SK-N-SH (cell line): ENCODE results near the gene USP30. TPM values are rescaled to one million over a fixed set of nuclear protein-coding genes. Genes with fewer than 3 reads are reported as not detected.
A peak's percentile ranks its signal among the peaks of the same experiment; 100 is the strongest.

Source experiments
- CTCF ChIA-PET: fragments of 300-600, 350-600 bp; formaldehyde crosslinking; extraction: SDS; loops from one replicate; lab custom pipeline; 2021; lab: Yijun Ruan, JAX
- POLR2A ChIA-PET: fragments of 350-600 bp; sonication (Branson Sonifier 250); formaldehyde crosslinking; extraction: SDS; loops from one replicate; lab custom pipeline; 2020; ENCODE audit warnings: antibody characterized with exemption, inconsistent platforms; lab: Yijun Ruan, JAX
- DNase-seq: peaks from one replicate; pipeline ENCODE4 v3.0.0; 2012
- H2AFZ ChIP-seq: fragments of 200-600 bp; sonication (generic); 2 replicates; pipeline ENCODE4 v1.8.1; 2016; ENCODE audit warnings: antibody characterized with exemption, mild to moderate bottlenecking, low read depth
- H3F3A ChIP-seq: fragments of 200-600 bp; sonication (generic); replicated peaks from 2 replicates; pipeline ENCODE3; 2016; ENCODE audit warnings: antibody characterized with exemption, mild to moderate bottlenecking; ENCODE audit not compliant: insufficient read depth
- H3K27ac ChIP-seq, 2 experiments: fragments of 200-500 bp in 1 of 2; fragments of 200-600 bp in 1 of 2; sonication (Bioruptor generic) in 1 of 2; sonication (generic), shearing (Covaris generic) in 1 of 2; 2 replicates each; pipeline versions ENCODE4 v1.5.1 to v1.6.1; 2014 to 2016; ENCODE audit warnings: low read depth in 2 of 2, inconsistent platforms in 1 of 2, low read length in 1 of 2, mild to moderate bottlenecking in 1 of 2, mixed read lengths in 1 of 2
- H3K27me3 ChIP-seq: fragments of 200-600 bp; sonication (generic), shearing (Covaris generic); 2 replicates; pipeline ENCODE4 v1.6.1; 2016; ENCODE audit warnings: mixed run types; ENCODE audit not compliant: insufficient read depth
- H3K36me3 ChIP-seq, 2 experiments: fragments of 200-500 bp in 1 of 2; fragments of 200-600 bp in 1 of 2; sonication (Bioruptor generic) in 1 of 2; sonication (generic) in 1 of 2; replicated peaks in 1 of 2; 2 replicates each; pipeline versions ENCODE3 to v1.5.1; 2014 to 2016; ENCODE audit warnings: low read length in 1 of 2, mild to moderate bottlenecking in 1 of 2; ENCODE audit not compliant: insufficient read depth in 2 of 2, control insufficient read depth in 1 of 2
- H3K4me1 ChIP-seq, 2 experiments: fragments of 200-500 bp in 1 of 2; fragments of 200-600 bp in 1 of 2; sonication (Bioruptor generic) in 1 of 2; sonication (generic), shearing (Covaris generic) in 1 of 2; 2 replicates each; pipeline versions ENCODE4 v1.5.1 to v1.6.1; 2014 to 2016; ENCODE audit warnings: low read depth in 1 of 2, low read length in 1 of 2, mixed run types in 1 of 2; ENCODE audit not compliant: insufficient read depth in 2 of 2, control insufficient read depth in 1 of 2
- H3K4me2 ChIP-seq: fragments of 200-600 bp; sonication (generic), shearing (Covaris generic); 2 replicates; pipeline ENCODE4 v1.6.1; 2017; ENCODE audit warnings: mixed run types
- H3K4me3 ChIP-seq, 2 experiments: fragments of 200-500 bp in 1 of 2; fragments of 200-600 bp in 1 of 2; sonication (Bioruptor generic) in 1 of 2; sonication (generic), shearing (Covaris generic) in 1 of 2; 2 replicates each; pipeline versions ENCODE4 v1.5.1 to v1.8.1; 2014 to 2016; ENCODE audit warnings: low read depth in 2 of 2, inconsistent platforms in 1 of 2, low read length in 1 of 2, mild to moderate bottlenecking in 1 of 2, mixed read lengths in 1 of 2, moderate library complexity in 1 of 2
- H3K79me2 ChIP-seq: fragments of 200-600 bp; sonication (generic); 2 replicates; pipeline ENCODE4 v1.8.1; 2017; ENCODE audit warnings: mild to moderate bottlenecking; ENCODE audit not compliant: insufficient read depth
- H3K9ac ChIP-seq: fragments of 200-600 bp; sonication (generic); 2 replicates; pipeline ENCODE4 v1.6.1; 2017; ENCODE audit warnings: mixed run types
- H3K9me2 ChIP-seq: fragments of 200-600 bp; sonication (generic); 2 replicates; pipeline ENCODE4 v1.6.1; 2017; ENCODE audit warnings: mixed run types
- H3K9me3 ChIP-seq: fragments of 200-600 bp; sonication (generic); 2 replicates; pipeline ENCODE4 v1.6.1; 2017; ENCODE audit warnings: mixed run types, mild to moderate bottlenecking, moderate library complexity
- H4K20me1 ChIP-seq: fragments of 200-600 bp; sonication (generic); 2 replicates; pipeline ENCODE4 v1.6.1; 2017; ENCODE audit warnings: mild to moderate bottlenecking, mixed run types; ENCODE audit not compliant: insufficient read depth
- CHD2 ChIP-seq: fragments of 150-350 bp; IDR thresholded peaks from 2 replicates; pipeline ENCODE4 v1.6.1; 2018; ENCODE audit warnings: low read length; ENCODE audit not compliant: partially characterized antibody
- ELF1 ChIP-seq: IDR thresholded peaks from 2 replicates; pipeline ENCODE4 v1.4.0; 2012
- FOSL2 ChIP-seq: IDR thresholded peaks from 2 replicates; pipeline ENCODE4 v1.4.0; 2012; ENCODE audit warnings: low read depth, mild to moderate bottlenecking, moderate library complexity, borderline replicate concordance
- FOXJ3 ChIP-seq: sonication (generic); formaldehyde crosslinking; IDR thresholded peaks from 2 replicates; pipeline ENCODE4 v1.5.1; 2020; ENCODE audit warnings: mild to moderate bottlenecking, missing genetic modification reagents
- FOXM1 ChIP-seq: IDR thresholded peaks from 2 replicates; pipeline ENCODE4 v1.4.0; 2012; ENCODE audit warnings: low read depth, mild to moderate bottlenecking
- GABPA ChIP-seq: IDR thresholded peaks from 2 replicates; pipeline ENCODE4 v1.4.0; 2012; ENCODE audit warnings: low read depth, mild to moderate bottlenecking
- MEF2A ChIP-seq: IDR thresholded peaks from 2 replicates; pipeline ENCODE4 v1.4.0; 2012; ENCODE audit warnings: low read depth, borderline replicate concordance
- MXI1 ChIP-seq: IDR thresholded peaks from 2 replicates; pipeline ENCODE4 v1.6.1; 2012; ENCODE audit warnings: mild to moderate bottlenecking, low read depth, low read length, improper control_type of control experiment
- NFIC ChIP-seq: IDR thresholded peaks from 2 replicates; pipeline ENCODE4 v1.4.0; 2012; ENCODE audit warnings: borderline replicate concordance
- RCOR1 ChIP-seq: fragments of 150-350 bp; IDR thresholded peaks from 2 replicates; pipeline ENCODE4 v1.6.1; 2017; ENCODE audit warnings: antibody characterized with exemption, low read length
- RFX5 ChIP-seq: IDR thresholded peaks from 2 replicates; pipeline ENCODE4 v1.6.1; 2012; ENCODE audit warnings: mild to moderate bottlenecking, improper control_type of control experiment, low read length
- RXRA ChIP-seq: IDR thresholded peaks from 2 replicates; pipeline ENCODE4 v1.4.0; 2012; ENCODE audit warnings: low read depth, mild to moderate bottlenecking, borderline replicate concordance
- SMC3 ChIP-seq: IDR thresholded peaks from 2 replicates; pipeline ENCODE4 v1.6.1; 2012; ENCODE audit warnings: low read depth, low read length, improper control_type of control experiment
- TCF12 ChIP-seq: IDR thresholded peaks from 2 replicates; pipeline ENCODE4 v1.4.0; 2012
- YY1 ChIP-seq: IDR thresholded peaks from 2 replicates; pipeline ENCODE4 v1.4.0; 2012; ENCODE audit warnings: low read depth, mild to moderate bottlenecking
- WGBS: methylation state at CpG from one replicate; pipeline ENCODE4 v1.1.6; 2017; ENCODE audit warnings: low lambda C conversion rate; 5-methylcytosine and 5-hydroxymethylcytosine counted together
- polyA plus RNA-seq, 3 experiments: library from polyadenylated mRNA; depleted of rRNA; stranded (reverse); fragments of >200 nt; gene quantifications; 2 replicates each; pipeline ENCODE4 v1.2.3, GENCODE V29; 2012
- TF ChIP-seq, protein P1 (sequence below): IDR thresholded peaks from 2 replicates; pipeline ENCODE4 v1.4.0; 2012; ENCODE audit warnings: low read depth, borderline replicate concordance
- TF ChIP-seq, protein P2 (sequence below): IDR thresholded peaks from 2 replicates; pipeline ENCODE4 v1.4.0; 2012; ENCODE audit warnings: low read depth, borderline replicate concordance
- TF ChIP-seq, protein P3 (sequence below): IDR thresholded peaks from 2 replicates; pipeline ENCODE4 v1.6.1; 2012; ENCODE audit warnings: mild to moderate bottlenecking, low read depth, low read length, moderate library complexity

USP30 gene
- polyA plus RNA-seq, 1 of the 3 experiments (the other 2 are of a cell fraction), result 10.9 TPM

DNA sequence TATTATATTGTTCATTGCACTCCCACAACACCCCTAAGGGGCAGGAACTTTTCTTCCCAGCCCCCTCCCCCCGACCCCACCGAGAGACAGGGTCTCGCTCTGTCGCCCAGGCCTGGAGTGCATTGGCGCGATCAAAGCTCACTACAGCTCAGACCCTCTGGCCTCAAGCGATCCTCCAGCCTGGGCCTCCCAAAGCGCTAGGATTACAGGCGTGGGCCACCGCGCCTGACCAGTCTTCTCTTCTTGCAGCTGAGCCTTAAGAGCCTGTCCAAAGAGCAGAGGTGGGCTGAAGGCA is 44.7 kb downstream of the USP30 start:
- no peaks in the 10 kb centered on the region for H3F3A ChIP-seq
- H3K36me3 ChIP-seq, result peaks cover 11 to 13% of the 10 kb centered on the region in 2 experiments
- CTCF ChIA-PET, result interaction anchor here (0.5 to 2.2 kb wide), 2 partner anchors 15 to 269 kb away, joined by 3 to 9 read pairs; no protein-coding TSS in a partner anchor
- POLR2A ChIA-PET, result no interaction called here
- no peak for DNase-seq
- 45% methylated on average over 11 of the region's 11 CpGs for WGBS
- H3K9ac ChIP-seq, result peak overlapping the region; percentile 76; the same call in 1 of the 2 replicates
- H3K79me2 ChIP-seq, result peaks cover 29% of the 10 kb centered on the region
- H4K20me1 ChIP-seq, result no peaks in the 10 kb centered on the region
- peak overlapping the region; percentile 66 to 70 for H3K4me3 ChIP-seq
- peak overlapping the region; percentile 93 for H3K4me2 ChIP-seq
- H2AFZ ChIP-seq, result peak overlapping the region; percentile 86
- H3K4me1 ChIP-seq, result peaks cover 5 to 13% of the 10 kb centered on the region in 2 experiments; a peak in 2 of 4 replicates
- H3K27ac ChIP-seq, result peak overlapping the region in 1 of 2 experiments; percentile 62; a peak in 2 of 4 replicates
- H3K27me3 ChIP-seq, result no peaks in the 10 kb centered on the region
- H3K9me3 ChIP-seq, result no peaks in the 10 kb centered on the region
- H3K9me2 ChIP-seq, result no peaks in the 10 kb centered on the region
- TF ChIP-seq CHD2, result no peak
- no peak for TF ChIP-seq GABPA
- TF ChIP-seq RCOR1, result no peak
- no peak for TF ChIP-seq FOXM1
- TF ChIP-seq, protein P1, sequence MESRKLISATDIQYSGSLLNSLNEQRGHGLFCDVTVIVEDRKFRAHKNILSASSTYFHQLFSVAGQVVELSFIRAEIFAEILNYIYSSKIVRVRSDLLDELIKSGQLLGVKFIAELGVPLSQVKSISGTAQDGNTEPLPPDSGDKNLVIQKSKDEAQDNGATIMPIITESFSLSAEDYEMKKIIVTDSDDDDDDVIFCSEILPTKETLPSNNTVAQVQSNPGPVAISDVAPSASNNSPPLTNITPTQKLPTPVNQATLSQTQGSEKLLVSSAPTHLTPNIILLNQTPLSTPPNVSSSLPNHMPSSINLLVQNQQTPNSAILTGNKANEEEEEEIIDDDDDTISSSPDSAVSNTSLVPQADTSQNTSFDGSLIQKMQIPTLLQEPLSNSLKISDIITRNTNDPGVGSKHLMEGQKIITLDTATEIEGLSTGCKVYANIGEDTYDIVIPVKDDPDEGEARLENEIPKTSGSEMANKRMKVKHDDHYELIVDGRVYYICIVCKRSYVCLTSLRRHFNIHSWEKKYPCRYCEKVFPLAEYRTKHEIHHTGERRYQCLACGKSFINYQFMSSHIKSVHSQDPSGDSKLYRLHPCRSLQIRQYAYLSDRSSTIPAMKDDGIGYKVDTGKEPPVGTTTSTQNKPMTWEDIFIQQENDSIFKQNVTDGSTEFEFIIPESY, result no peak
- TF ChIP-seq MEF2A, result no peak
- no peak for TF ChIP-seq YY1
- TF ChIP-seq RFX5, result no peak
- TF ChIP-seq TCF12, result no peak
- TF ChIP-seq, protein P2, sequence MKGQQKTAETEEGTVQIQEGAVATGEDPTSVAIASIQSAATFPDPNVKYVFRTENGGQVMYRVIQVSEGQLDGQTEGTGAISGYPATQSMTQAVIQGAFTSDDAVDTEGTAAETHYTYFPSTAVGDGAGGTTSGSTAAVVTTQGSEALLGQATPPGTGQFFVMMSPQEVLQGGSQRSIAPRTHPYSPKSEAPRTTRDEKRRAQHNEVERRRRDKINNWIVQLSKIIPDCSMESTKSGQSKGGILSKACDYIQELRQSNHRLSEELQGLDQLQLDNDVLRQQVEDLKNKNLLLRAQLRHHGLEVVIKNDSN, result no peak
- no peak for TF ChIP-seq SMC3
- TF ChIP-seq, protein P3, sequence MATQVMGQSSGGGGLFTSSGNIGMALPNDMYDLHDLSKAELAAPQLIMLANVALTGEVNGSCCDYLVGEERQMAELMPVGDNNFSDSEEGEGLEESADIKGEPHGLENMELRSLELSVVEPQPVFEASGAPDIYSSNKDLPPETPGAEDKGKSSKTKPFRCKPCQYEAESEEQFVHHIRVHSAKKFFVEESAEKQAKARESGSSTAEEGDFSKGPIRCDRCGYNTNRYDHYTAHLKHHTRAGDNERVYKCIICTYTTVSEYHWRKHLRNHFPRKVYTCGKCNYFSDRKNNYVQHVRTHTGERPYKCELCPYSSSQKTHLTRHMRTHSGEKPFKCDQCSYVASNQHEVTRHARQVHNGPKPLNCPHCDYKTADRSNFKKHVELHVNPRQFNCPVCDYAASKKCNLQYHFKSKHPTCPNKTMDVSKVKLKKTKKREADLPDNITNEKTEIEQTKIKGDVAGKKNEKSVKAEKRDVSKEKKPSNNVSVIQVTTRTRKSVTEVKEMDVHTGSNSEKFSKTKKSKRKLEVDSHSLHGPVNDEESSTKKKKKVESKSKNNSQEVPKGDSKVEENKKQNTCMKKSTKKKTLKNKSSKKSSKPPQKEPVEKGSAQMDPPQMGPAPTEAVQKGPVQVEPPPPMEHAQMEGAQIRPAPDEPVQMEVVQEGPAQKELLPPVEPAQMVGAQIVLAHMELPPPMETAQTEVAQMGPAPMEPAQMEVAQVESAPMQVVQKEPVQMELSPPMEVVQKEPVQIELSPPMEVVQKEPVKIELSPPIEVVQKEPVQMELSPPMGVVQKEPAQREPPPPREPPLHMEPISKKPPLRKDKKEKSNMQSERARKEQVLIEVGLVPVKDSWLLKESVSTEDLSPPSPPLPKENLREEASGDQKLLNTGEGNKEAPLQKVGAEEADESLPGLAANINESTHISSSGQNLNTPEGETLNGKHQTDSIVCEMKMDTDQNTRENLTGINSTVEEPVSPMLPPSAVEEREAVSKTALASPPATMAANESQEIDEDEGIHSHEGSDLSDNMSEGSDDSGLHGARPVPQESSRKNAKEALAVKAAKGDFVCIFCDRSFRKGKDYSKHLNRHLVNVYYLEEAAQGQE, result no peak
- no peak for TF ChIP-seq FOXJ3 (CRISPR knock-in tag)
- no peak for TF ChIP-seq ELF1
- TF ChIP-seq NFIC, result no peak
- TF ChIP-seq RXRA, result no peak
- no peak for TF ChIP-seq MXI1
- no peak for TF ChIP-seq FOSL2
- TF ChIP-seq, all 33 proteins: peak for 0
